NCI-H345 (cell line): ENCODE data around the gene HIC1.

Source experiments
- DNase-seq: peaks from one replicate; lab custom pipeline; 2025; lab: John Stamatoyannopoulos, UW

Gene HIC1

GRCh38 chr17:2076087-2076984 is 21.4 kb downstream of the HIC1 start:
- DNase-seq: no peak

GRCh38 chr17:2077040-2077439 is 22.1 kb downstream of the HIC1 start:
- DNase-seq: no peak

- no peak for DNase-seq
Observed at GRCh38 chr17:2081564-2081963, 26.7 kb downstream of the HIC1 start.

- DNase-seq: no peak
Observed at GRCh38 chr17:2082003-2082781, 27.3 kb downstream of the HIC1 start.

- no peak for DNase-seq
Observed at GRCh38 chr17:2083613-2084035, 28.7 kb downstream of the HIC1 start.

GRCh38 chr17:2084036-2084765 is 29.3 kb downstream of the HIC1 start:
- DNase-seq: no peak

- DNase-seq: no peak
Observed at GRCh38 chr17:2084766-2085647, 30.1 kb downstream of the HIC1 start.

GRCh38 chr17:2085648-2085949 is 30.7 kb downstream of the HIC1 start:
- DNase-seq: no peak

GRCh38 chr17:2086306-2086705 is 31.4 kb downstream of the HIC1 start:
- DNase-seq: no peak

GRCh38 chr17:2087597-2088211 is 32.8 kb downstream of the HIC1 start:
- DNase-seq: no peak

GRCh38 chr17:2089021-2089422 is 34.1 kb downstream of the HIC1 start:
- no peak for DNase-seq

GRCh38 chr17:2090210-2090641 is 35.3 kb downstream of the HIC1 start:
- DNase-seq: no peak

- DNase-seq: no peak
Observed at GRCh38 chr17:2090804-2091534, 36.1 kb downstream of the HIC1 start.

GRCh38 chr17:2092253-2092652 is 37.4 kb downstream of the HIC1 start:
- DNase-seq: no peak

GRCh38 chr17:2093349-2093748 is 38.4 kb downstream of the HIC1 start:
- no peak for DNase-seq

- no peak for DNase-seq
Observed at GRCh38 chr17:2094891-2095535, 40.1 kb downstream of the HIC1 start.

- DNase-seq: no peak
Observed at GRCh38 chr17:2095536-2095910, 40.6 kb downstream of the HIC1 start.

- DNase-seq: no peak
Observed at GRCh38 chr17:2101448-2102257, 46.8 kb downstream of the HIC1 start.
